GM18519 (cell line): ENCODE data around the gene CYP26B1.

Experiments used
- ATAC-seq: cut with Tn5 transposase; IDR thresholded peaks from one replicate; pipeline ENCODE4 v1.9.1; 2021; ENCODE audit warnings: mild to moderate bottlenecking, moderate library complexity; ENCODE audit not compliant: unreplicated experiment, low FRiP score

The CYP26B1 gene

DNA sequence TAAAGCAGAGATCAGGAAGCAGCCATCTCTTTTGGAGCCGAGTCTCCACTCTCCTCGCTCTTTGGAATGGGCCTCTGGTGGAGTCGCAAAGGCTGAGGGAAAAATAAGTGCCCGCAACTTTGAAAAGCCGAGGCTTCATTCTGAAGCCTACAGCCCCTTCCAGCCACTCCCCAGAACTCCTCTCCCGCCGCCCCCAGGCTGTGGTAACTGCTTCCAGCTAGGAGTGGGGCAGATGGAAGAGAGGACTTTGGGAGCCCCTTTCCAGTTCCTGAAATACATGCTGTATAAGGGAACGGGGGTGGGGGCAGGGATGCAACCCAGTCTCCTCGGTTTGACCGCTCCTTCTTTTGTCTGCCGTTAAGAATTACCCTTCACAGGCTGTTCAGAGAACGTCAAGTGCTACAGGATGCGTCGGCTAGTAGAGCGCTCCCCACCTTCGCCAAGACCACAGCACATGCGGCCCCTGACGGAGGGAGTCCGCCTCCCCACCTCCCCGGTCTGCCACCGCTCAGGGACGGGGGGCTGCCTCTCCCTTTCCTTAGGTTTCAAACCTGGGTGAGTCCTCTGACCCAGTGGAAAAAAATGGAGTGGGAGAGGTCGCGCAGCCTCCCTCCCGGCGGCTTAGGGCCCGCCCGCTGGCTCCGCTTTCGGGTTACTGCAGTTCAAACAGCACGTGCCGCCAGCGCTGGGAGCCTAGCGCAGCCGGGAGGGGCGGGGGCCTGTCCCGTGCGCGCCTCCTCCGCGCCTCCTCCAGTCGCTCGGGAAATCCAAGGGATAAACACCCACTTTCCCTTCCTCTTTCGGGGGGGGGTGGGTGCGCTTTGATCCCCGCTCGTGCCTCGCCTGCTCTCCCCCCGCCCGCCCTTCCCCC, 4.9 kb downstream of the CYP26B1 start:
- ATAC-seq, result no peak

- no peak for ATAC-seq
Measured at GRCh38 chr2:72141881-72142451, 5.7 kb downstream of the CYP26B1 start.

DNA sequence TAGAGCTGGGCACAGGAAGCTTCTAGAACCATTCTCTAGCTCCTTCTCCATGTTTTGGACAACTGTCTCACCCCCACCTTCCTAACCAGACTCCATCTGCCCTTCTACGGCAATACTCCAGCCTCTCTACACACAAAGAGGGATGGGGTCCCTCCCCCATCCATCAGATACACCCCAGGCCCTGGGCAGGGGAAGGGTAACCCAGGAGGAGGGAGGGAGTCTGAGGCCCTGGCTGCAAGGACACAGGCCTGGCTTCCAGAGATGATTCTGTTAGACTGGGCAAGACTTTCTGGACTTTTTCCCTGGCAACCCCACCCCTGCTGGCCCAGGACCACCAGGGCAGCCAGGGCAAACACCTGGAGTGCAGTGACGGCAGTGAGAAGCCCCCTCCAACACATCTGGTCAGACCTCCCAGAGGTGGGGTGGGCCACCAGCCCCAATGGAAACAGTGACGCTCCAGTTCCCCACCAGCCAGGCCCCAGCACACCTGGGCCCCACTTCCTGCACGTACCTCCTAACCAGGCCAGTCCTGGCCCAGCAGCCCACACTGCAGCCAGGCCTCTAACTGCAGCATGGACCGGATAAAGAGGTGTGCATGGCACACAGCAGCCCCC, 6.5 kb downstream of the CYP26B1 start:
- ATAC-seq, result no peak

DNA sequence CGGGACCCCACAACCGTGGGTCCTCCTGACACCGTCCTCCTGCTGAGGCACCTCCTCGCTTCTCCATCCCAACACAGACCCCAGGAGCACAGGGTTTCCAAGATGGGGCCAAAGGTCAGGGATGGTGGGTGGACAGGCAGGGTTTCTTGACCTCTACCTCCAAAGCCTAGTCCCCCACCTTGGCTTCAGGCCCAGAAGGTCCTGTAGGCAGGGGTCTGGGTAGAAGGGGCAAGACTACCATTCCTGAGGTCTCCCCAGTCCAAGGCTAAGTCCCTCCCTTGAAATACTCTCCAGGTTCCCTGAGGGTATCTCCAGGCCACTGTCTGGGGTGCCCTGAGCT, 7.1 kb downstream of the CYP26B1 start:
- no peak for ATAC-seq

GRCh38 chr2:72139874-72140620, 7.6 kb downstream of the CYP26B1 start:
- no peak for ATAC-seq

GRCh38 chr2:72139471-72139873, 8.2 kb downstream of the CYP26B1 start:
- ATAC-seq, result no peak

GRCh38 chr2:72138921-72139381, 8.7 kb downstream of the CYP26B1 start:
- ATAC-seq, result no peak

GRCh38 chr2:72138011-72138881, 9.4 kb downstream of the CYP26B1 start:
- no peak for ATAC-seq

- peak; percentile 77 for ATAC-seq
Measured at GRCh38 chr2:72137498-72138010, 10.1 kb downstream of the CYP26B1 start.

DNA sequence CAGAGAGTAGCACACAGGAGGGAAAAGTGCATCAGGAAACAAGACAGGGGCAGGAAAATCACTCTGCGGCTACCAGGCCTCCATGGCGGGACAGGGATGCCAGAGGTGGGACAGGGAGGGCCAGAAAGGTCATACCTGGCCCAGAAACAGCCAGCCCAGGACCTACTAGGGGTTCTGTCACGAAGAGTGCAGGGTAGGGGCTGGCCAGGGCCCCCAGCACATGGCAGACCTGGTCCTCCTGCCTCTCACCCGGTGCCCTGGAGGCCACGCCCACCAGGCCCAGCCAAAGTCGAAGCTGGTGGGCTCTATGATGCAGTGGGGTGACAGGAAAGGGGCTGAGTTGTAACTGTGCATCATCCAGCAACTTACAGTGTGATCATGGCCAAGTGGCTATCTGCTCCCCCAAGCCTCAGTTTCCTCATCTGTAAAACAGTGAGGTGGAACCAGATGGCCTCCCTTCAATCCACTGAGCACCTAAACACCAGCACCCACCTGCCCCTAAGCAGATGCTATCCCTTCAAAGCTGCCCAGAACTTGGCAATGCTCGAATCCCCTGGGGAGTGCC, 10.6 kb downstream of the CYP26B1 start:
- no peak for ATAC-seq

DNA sequence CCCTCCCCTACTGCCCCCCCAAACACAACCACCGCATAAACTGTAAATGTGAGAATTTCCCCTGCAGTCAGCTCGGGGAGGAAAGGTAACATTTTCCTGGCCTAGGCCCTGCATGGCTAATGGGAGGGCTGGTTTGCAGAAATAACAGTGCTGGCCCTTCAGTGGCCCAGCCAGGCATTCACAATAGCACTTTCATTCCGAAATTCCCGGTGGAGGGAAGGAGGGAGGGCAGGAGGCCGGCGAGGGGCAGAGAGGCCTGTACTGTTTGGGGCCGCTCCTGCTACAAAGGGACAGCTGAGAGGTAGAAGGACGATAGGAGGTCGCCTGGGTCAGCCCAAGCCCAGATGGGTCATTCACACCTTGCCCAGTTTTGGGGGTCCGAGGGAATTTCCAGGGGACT, 11.3 kb downstream of the CYP26B1 start:
- no peak for ATAC-seq

GRCh38 chr2:72135921-72136320, 11.7 kb downstream of the CYP26B1 start:
- no peak for ATAC-seq

DNA sequence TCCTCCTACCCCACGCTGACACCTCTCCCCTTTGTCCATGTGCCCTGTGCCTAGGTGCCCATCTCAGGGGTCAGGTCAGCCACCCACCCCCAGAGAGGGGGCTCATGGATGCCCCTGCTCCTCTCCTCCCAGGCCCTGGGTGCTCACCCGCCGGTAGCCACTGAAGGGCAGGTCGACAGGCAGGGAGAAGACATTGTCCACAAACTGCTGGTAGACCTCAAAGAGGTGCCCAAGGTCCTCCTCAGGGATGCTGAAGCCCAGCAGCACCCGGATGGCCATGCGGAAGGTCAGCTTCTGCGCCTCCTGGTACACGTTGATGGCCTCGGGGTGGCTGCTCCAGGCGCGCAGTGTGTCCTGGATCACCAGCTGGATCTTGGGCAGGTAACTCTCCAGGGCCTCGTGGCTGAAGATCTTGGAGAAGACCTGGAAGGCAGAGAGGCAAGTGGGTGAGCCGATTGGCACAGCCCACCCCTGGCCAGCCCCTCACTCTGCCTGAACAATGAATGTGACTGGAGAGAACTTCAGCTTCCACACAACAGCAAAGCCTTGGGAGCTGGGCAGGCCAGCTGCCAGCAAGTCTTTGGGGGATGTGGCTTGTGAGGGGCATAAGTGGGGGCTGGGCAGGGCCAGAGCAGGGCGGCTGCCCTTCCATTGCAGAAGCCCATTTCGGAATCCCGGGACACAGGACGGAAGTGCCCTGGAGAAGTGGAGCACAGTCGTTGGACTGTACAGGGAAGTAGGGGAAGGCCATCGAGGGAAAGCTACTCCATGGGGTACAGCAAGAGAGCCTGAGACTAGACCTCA, 12.5 kb downstream of the CYP26B1 start:
- no peak for ATAC-seq

DNA sequence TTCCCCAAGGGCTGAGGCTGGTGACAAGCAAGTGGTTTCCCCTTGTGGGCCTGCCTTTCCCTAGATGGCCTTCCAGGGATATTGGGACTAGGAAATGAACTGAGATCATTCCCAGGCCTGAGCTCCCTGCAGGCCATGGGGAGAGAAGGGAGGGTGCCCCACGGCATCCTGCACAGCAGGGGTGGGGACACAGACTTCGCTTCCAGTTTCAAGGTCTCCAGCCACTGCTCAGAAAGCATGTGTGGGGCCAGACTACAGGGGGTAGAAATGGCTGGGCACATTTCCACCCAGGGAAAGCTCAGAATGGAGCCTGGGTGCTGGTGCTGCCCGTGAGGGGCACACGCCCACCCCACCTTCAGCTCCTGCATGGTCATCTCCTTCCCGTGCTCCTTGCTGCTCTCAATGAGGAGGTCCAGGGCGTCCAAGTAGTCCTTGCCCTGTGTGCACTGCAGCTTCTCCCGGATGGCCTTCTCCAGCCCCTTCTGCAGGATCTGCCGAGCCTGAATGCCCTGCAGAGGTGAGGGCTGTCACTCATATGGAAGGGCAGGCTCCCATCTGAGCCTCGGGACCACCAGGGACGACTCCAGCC, 13.2 kb downstream of the CYP26B1 start:
- ATAC-seq, result no peak

- no peak for ATAC-seq
Measured at GRCh38 chr2:72133721-72134407, 13.8 kb downstream of the CYP26B1 start.

GRCh38 chr2:72132981-72133720, 14.5 kb downstream of the CYP26B1 start:
- no peak for ATAC-seq
